ENCODE data around the gene TGIF1.
A peak's percentile ranks its signal among the peaks of the same experiment; 100 is the strongest.

TGIF1 gene

DNA sequence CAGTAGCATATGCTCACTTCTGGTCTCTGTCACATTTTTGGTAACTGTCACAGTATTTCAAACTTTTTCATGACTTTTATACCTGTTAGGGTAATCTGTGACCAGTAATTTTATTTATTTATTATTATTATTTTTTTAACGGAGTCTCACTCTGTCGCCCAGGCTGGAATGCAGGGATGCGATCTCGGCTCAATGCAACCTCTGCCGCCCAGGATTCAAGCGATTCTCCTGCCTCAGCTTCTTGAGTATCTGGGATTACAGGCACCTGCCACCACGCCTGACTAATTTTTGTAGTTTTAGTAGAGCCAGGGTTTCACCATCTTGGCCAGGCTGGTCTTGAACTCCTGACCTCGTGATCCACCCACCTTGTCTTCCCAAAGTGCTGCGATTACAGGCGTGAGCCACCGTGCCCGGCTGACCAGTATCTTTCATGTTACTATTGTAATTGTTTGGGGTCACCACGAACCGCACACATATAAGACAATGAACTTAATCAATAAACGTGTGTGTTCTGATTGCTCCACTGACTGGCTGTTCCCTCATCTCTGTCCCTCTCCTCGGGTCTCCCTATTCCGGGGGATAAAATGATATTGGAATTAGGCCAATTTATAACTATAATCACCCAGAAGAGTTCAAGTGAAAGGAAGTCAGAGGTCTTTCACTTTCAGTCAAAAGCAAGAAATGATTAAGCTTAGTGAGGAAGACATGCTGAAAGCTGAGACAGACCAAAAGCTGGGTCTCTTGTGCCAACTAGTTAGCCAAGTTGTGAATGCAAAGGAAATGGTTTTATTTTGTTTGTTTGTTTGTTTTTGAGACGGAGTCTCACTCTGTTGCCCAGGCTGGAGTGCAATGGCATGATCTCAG, 22.9 kb downstream of the TGIF1 start:
- TF ChIP-seq, protein P1, sequence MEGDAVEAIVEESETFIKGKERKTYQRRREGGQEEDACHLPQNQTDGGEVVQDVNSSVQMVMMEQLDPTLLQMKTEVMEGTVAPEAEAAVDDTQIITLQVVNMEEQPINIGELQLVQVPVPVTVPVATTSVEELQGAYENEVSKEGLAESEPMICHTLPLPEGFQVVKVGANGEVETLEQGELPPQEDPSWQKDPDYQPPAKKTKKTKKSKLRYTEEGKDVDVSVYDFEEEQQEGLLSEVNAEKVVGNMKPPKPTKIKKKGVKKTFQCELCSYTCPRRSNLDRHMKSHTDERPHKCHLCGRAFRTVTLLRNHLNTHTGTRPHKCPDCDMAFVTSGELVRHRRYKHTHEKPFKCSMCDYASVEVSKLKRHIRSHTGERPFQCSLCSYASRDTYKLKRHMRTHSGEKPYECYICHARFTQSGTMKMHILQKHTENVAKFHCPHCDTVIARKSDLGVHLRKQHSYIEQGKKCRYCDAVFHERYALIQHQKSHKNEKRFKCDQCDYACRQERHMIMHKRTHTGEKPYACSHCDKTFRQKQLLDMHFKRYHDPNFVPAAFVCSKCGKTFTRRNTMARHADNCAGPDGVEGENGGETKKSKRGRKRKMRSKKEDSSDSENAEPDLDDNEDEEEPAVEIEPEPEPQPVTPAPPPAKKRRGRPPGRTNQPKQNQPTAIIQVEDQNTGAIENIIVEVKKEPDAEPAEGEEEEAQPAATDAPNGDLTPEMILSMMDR (IDR thresholded peaks at IDR 0.05) = no peak

DNA sequence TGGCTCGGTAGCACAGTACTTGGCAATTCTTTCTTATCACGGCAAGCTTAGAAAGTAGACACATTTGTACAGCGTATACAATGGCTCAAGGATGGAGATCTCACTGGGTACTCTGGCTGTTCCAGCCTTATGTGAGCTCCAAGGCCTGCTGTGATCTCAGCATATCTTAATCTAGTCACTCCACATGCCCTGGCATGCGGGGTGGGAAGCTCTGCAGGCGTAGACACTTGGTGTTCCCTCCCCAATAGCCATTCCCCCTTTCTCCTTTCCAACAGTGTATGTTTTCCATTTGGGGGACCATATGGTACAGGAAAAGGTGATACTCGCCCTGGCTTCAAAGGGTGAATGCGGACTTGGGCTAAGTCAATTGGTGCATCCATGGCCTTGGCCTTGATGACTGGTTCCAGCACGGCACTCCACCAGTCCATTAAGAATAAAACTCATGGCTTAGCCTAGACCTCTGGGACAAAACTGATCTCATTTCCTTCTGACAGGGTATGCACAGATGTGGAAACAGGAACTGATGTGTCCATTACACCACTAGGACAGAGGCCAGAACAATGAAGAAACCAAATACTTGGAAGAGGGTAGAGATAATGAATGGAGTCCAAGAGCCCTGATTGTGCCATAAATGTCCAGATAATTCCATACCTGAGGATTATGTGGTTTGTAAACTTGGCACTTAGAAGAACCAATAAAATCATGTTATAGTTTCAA, 28.4 kb downstream of the TGIF1 start:
- TF ChIP-seq, protein P1 (IDR thresholded peaks at IDR 0.05) = no peak

DNA sequence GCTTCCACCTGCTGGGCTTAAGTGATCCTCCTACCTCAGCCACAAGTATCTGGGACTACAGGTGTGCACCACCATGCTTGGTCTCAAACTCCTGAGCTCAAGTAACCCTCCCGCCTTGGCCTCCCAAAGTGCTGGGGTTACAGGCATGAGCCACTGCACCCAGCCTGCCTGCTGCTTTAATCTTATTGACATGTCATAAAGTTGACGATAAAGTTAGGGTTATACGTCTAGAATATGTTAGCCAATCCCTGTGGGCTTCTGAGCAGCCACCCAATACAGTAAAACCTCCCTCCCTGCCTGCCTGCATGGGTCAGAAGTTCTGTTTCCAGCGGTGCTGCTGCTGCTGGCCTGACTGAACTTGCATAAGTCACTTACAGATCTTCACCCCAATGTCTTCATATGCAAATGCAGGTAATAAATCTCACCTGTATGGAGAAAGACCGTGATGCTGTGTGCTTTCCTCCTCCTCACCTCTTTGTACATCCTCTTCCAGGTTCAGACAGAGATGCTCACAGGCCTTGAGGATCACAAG, 30.1 kb downstream of the TGIF1 start:
- TF ChIP-seq, protein P1 (IDR thresholded peaks at IDR 0.05) = no peak

DNA sequence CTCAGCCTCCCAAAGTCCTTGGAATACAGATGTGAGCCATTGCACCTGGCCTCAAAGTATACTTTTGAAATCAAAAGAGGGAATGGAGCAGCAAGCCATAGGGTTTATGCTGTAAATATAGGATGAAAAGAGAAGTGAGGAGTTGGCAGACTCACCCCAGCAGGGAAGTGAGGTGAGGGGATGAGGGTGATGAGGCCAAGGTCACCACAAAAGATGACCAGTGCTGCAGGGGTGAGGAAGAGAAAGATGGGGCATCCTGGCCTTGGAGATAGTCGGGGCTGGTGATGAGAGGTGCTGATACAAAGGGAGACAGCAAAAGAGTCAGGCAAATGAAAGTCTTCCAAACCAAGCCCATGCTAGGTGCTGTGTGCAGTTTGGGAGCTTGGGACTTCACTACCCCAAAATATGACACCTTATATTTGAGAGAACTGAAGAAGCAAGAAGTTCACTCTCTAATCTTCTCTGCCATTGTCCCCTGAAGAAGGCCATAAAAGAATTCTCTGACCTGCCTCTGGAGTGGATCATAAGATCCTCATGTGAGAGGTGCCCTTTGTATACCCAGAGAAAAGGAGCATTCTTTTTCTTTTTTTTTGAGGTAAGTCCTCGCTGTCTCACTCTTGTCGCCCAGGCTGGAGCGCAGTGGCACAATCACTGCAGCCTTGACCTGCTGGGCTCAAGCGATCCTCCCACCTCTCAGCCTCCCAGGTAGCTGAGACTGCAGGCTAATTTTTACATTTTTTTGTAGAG, 31.0 kb downstream of the TGIF1 start:
- TF ChIP-seq, protein P1 (IDR thresholded peaks at IDR 0.05) = no peak

DNA sequence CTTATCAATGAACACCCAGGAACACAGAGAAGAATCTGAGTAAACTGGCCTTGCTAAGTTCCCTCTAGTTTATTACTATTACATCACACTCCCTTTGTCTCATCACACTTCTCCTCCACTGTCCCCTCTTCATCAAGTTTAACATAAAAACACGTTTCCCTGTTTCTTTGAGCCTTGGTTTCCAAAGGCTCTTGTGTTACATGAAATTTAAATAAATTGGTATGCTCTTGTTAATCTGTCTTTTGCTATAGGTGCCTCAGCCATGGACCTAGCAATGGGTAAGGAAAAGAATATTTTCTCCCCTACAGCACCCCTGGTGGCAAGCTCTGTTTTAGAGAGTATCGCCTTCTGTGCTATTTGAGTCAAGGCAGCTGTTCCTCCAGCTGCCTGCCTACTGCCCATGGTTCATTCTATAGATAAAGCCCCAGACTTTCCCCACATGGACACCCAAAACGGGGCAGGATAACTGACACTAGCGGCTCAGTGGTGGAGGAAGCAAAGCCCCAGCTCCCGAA, 31.8 kb downstream of the TGIF1 start:
- TF ChIP-seq, protein P1 (IDR thresholded peaks at IDR 0.05) = peak; percentile 37

DNA sequence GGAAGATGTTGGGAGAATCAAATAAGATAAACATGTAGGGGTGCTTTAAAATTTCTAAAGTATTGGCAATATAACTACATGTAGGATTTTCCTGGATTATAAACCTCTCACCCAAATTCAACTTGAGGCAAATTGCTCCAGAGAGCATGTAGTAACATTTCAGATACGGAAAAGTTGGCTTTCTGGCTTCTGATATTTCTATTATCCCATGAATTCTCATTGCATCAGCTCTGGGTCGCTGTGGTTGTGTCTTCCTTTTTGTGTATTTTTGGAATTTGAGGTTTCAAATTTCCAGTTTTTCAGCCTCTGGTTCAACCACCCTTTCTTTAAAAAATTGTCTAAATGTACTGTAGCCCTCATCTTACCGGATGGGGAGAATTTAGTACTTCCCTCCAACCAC, 32.3 kb downstream of the TGIF1 start:
- TF ChIP-seq, protein P1 (IDR thresholded peaks at IDR 0.05) = no peak

Measured in LNCAP (cell line).